Activated T-cell treated with anti-CD3 and anti-CD28 coated beads, Interleukin-2, amount 50 U/mL, for 72 hours (primary cell): ENCODE measurements around the gene TXNRD1. TPM values are rescaled to one million over a fixed set of nuclear protein-coding genes. Genes with fewer than 3 reads are reported as not detected.

ENCODE experiments used
- ATAC-seq, 2 donors: fragments of 150-1000 bp; cut with Tn5 transposase; replicated peaks in 1 of 2; 2 replicates each; pipeline ENCODE4 v1.10.0; 2021; ENCODE audit warnings: moderate library complexity in 2 of 2, mild to moderate bottlenecking in 1 of 2
- DNase-seq, 2 donors: peaks; one replicate each; pipeline ENCODE4 v3.0.0; 2021 to 2022; ENCODE audit warnings: mixed read lengths in 1 of 2
- H3K27ac Mint-ChIP-seq: one replicate; pipeline ENCODE4 v1.8.0; 2022; ENCODE audit warnings: mild to moderate bottlenecking, moderate library complexity, mixed read lengths
- H3K27me3 Mint-ChIP-seq: one replicate; pipeline ENCODE4 v1.8.0; 2022; ENCODE audit warnings: low read depth, mixed read lengths
- H3K36me3 Mint-ChIP-seq, 2 donors: one replicate each; pipeline ENCODE4 v1.8.0; 2022; ENCODE audit warnings: mixed read lengths in 2 of 2, mild to moderate bottlenecking in 1 of 2; ENCODE audit not compliant: insufficient read depth in 2 of 2
- H3K4me1 Mint-ChIP-seq: one replicate; pipeline ENCODE4 v1.8.0; 2022; ENCODE audit warnings: low read depth, mixed read lengths
- H3K4me3 Mint-ChIP-seq, 2 donors: one replicate each; pipeline ENCODE4 v1.8.0; 2022; ENCODE audit warnings: mild to moderate bottlenecking in 2 of 2, mixed read lengths in 2 of 2, moderate library complexity in 2 of 2
- H3K9me3 Mint-ChIP-seq, 2 donors: one replicate each; pipeline ENCODE4 v1.8.0; 2022; ENCODE audit warnings: mixed read lengths in 2 of 2
- total RNA-seq, 2 donors: library from RNA; stranded (reverse); gene quantifications; one replicate each; pipeline ENCODE4 v1.2.3, GENCODE V29; 2022

TXNRD1 gene
- total RNA-seq, 2 donors from 2014 or later, result 83.8 to 89.4 TPM

GRCh38 chr12:104294927-104295668 is 79.5 kb downstream of the TXNRD1 start:
- H3K27ac Mint-ChIP-seq, result peak overlapping the region; percentile 14
- no peaks in the 10 kb centered on the region for H3K27me3 Mint-ChIP-seq
- H3K4me3 Mint-ChIP-seq, result no peak overlapping the region
- DNase-seq (no peak), ATAC-seq (peak in 1 of 2 donors; percentile 16)
- peaks cover 64% of the 10 kb centered on the region for H3K4me1 Mint-ChIP-seq
- H3K9me3 Mint-ChIP-seq, result no peaks in the 10 kb centered on the region
- peaks cover 11 to 54% of the 10 kb centered on the region in 2 donors for H3K36me3 Mint-ChIP-seq

DNA sequence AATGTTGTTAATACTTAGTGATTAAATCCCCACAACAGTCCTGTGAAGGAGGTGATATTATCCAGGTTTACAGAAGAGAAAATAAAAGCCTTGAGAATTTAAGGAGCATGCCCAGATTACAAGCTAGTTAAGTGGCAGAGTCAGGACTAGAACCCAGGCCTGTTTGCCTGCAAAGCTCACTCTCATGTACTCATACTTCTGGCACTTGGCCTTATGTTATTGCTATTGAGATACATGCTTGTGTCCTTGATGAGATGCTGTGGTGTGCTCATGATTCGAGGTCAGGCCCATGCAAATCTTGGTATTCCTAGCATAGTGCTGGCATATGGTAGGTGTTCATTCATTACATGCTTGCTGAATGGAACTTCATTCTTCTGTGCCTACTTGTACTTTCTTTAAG is 80.4 kb downstream of the TXNRD1 start:
- Mint-ChIP-seq H3K27ac (peak overlapping the region; percentile 14), H3K4me1 (peaks cover 64% of the 10 kb centered on the region), H3K9me3 (no peaks in the 10 kb centered on the region), H3K27me3 (no peaks in the 10 kb centered on the region), H3K4me3 (no peak overlapping the region), H3K36me3 (peaks cover 12 to 50% of the 10 kb centered on the region in 2 donors)
- no peak for ATAC-seq
- DNase-seq, result no peak

DNA sequence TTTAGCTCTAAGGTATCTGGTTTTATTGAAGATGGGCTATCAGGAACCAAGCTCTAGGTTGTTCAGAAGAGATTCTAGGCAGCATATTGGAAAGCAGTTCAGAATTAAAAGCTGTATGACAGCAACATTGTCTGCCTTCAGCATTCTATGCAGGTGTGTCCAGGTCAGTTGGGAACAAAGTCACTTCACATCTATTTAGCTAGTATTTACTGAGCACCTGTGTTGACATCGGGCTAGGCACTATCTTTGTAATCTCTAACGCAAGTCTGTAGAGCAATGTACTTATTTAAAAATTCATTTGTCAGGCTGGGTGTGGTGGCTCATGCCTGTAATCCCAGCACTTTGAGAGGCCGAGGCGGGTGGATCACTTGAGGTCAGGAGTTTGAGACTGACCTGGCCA is 81.1 kb downstream of the TXNRD1 start:
- peaks cover 67% of the 10 kb centered on the region for H3K4me1 Mint-ChIP-seq
- H3K4me3 Mint-ChIP-seq, result no peak overlapping the region
- H3K9me3 Mint-ChIP-seq, result no peaks in the 10 kb centered on the region
- H3K36me3 Mint-ChIP-seq, result peaks cover 12 to 47% of the 10 kb centered on the region in 2 donors
- ATAC-seq, result no peak
- no peaks in the 10 kb centered on the region for H3K27me3 Mint-ChIP-seq
- DNase-seq, result no peak
- H3K27ac Mint-ChIP-seq, result no peak overlapping the region

DNA sequence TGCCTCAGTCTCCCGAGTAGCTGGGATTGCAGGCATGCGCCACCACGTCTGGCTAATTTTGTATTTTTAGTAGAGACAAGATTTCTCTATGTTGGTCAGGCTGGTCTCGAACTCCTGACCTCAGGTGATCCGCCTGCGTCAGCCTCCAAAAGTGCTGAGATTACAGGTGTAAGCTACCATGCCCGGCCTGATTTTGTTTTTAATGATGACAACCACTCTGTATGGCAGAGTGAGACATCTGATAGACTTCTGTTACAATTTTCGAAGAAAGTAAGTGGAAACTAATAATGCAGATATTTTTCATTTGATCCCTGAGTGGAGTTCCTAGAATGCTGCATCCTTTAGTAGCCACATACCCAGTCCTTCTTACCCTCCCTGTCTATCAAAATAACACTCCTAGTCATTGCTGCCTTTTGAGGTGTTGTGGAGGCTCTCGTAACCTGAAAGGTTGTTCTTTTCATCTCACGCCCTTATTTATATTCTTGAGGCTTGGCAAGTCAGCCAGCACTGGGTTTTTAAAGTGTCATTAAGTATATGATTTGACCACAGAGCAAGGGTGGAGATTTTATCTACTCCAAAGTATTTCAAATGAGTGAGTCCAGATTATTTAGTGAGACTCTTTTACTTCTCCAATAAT is 82.0 kb downstream of the TXNRD1 start:
- Mint-ChIP-seq H3K4me3 (no peak overlapping the region), H3K9me3 (no peaks in the 10 kb centered on the region), H3K27ac (peak overlapping the region; percentile 33), H3K27me3 (no peaks in the 10 kb centered on the region), H3K36me3 (peaks cover 9 to 40% of the 10 kb centered on the region in 2 donors), H3K4me1 (peaks cover 71% of the 10 kb centered on the region)
- ATAC-seq (peak in 1 of 2 donors; percentile 29), DNase-seq (no peak)

- DNase-seq, result no peak
- Mint-ChIP-seq H3K27me3 (no peaks in the 10 kb centered on the region), H3K27ac (no peak overlapping the region), H3K4me3 (no peak overlapping the region), H3K4me1 (peaks cover 77% of the 10 kb centered on the region), H3K9me3 (no peaks in the 10 kb centered on the region), H3K36me3 (peaks cover 12 to 35% of the 10 kb centered on the region in 2 donors)
- ATAC-seq, result no peak
These were observed 84.4 kb downstream of the TXNRD1 start for GRCh38 chr12:104299842-104300481.

DNA sequence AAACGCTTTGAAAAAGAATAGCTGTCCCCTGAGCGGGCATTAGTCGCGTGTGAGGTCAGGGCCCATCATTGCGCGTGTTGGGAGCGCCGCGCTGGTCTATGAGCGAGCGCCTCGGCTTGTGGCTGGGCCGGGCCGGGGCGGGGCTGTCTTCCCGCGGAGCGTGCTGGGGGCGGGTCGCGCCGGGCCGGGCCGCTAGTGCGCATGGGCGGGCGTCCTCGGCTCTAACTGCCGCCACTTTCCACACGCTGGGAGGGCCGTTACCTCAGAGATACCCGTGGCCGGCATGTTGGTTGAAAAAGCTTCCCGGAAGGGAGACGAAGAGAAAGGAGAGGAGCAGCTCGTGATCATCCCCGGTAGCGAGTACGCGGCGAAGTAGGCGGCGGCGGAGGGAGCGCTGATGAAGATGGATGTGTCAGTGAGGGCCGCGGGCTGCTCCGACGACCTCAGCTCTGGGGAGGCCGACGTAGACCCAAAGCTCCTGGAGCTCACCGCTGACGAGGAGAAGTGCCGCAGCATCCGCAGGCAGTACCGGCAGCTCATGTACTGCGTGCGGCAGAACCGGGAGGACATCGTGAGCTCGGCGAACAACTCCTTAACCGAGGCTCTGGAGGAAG is 88.1 kb downstream of the TXNRD1 start, which contains the start of gene EID3:
Gene EID3 (plus strand): TSS at position 202 of the 614 bp plus-strand sequence. CDS start 196 bp downstream, at position 398.
- peak; percentile 97 to 98 for ATAC-seq
- Mint-ChIP-seq H3K36me3 (peaks cover 6 to 21% of the 10 kb centered on the region in 2 donors), H3K4me3 (peak within 1 kb of the TSS; percentile 85 to 93), H3K9me3 (no peaks in the 10 kb centered on the region), H3K4me1 (peaks cover 77% of the 10 kb centered on the region), H3K27ac (peak within 1 kb of the TSS; percentile 83), H3K27me3 (no peaks in the 10 kb centered on the region)
- DNase-seq, result peak; percentile 92 to 93

- Mint-ChIP-seq H3K4me3 (peak overlapping the region; percentile 85 to 93), H3K36me3 (peaks cover 6 to 21% of the 10 kb centered on the region in 2 donors), H3K27ac (peak overlapping the region; percentile 83), H3K4me1 (peaks cover 77% of the 10 kb centered on the region), H3K9me3 (no peaks in the 10 kb centered on the region), H3K27me3 (no peaks in the 10 kb centered on the region)
- ATAC-seq (no peak), DNase-seq (no peak)
These were observed 88.9 kb downstream of the TXNRD1 start for GRCh38 chr12:104304261-104305009.

- Mint-ChIP-seq H3K4me1 (peaks cover 68% of the 10 kb centered on the region), H3K9me3 (no peaks in the 10 kb centered on the region), H3K27ac (no peak overlapping the region), H3K27me3 (no peaks in the 10 kb centered on the region), H3K36me3 (peaks cover 4 to 22% of the 10 kb centered on the region in 2 donors), H3K4me3 (peak overlapping the region; percentile 85 to 93)
- ATAC-seq (no peak), DNase-seq (no peak)
These were observed 89.8 kb downstream of the TXNRD1 start for GRCh38 chr12:104305349-104305748.

- H3K27ac Mint-ChIP-seq, result no peak overlapping the region
- H3K27me3 Mint-ChIP-seq, result no peaks in the 10 kb centered on the region
- peaks cover 59% of the 10 kb centered on the region for H3K4me1 Mint-ChIP-seq
- ATAC-seq, result no peak
- no peaks in the 10 kb centered on the region for H3K9me3 Mint-ChIP-seq
- no peak overlapping the region for H3K4me3 Mint-ChIP-seq
- no peak for DNase-seq
- H3K36me3 Mint-ChIP-seq, result peaks cover 6 to 25% of the 10 kb centered on the region in 2 donors
These were observed 90.8 kb downstream of the TXNRD1 start for GRCh38 chr12:104306376-104306775.

- H3K9me3 Mint-ChIP-seq, result no peaks in the 10 kb centered on the region
- no peaks in the 10 kb centered on the region for H3K27me3 Mint-ChIP-seq
- DNase-seq (no peak), ATAC-seq (no peak)
- H3K4me3 Mint-ChIP-seq, result no peak overlapping the region
- peaks cover 52% of the 10 kb centered on the region for H3K4me1 Mint-ChIP-seq
- peaks cover 6 to 28% of the 10 kb centered on the region in 2 donors for H3K36me3 Mint-ChIP-seq
- H3K27ac Mint-ChIP-seq, result peak overlapping the region; percentile 26
These were observed 91.5 kb downstream of the TXNRD1 start for GRCh38 chr12:104306943-104307654.

DNA sequence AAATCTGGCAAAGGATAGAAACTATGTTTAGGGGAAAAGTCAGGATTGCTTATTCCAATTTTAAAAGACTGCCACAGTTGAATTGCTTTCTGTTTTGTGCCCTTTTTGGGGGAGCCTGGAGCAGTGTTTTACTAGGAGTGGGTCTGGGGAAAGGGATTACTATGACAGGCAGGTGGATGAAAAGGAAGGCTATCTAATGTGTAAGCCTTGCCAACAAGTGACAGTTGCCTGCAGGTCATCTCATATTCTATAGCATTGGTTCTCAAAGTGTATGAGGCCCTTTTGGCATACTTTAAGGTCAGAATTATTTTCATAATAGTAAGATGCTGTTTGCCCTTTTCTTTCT is 92.0 kb downstream of the TXNRD1 start:
- Mint-ChIP-seq H3K9me3 (no peaks in the 10 kb centered on the region), H3K4me3 (no peak overlapping the region), H3K4me1 (peaks cover 48% of the 10 kb centered on the region), H3K27me3 (no peaks in the 10 kb centered on the region), H3K36me3 (peaks cover 6 to 28% of the 10 kb centered on the region in 2 donors), H3K27ac (no peak overlapping the region)
- DNase-seq (no peak), ATAC-seq (no peak)

DNA sequence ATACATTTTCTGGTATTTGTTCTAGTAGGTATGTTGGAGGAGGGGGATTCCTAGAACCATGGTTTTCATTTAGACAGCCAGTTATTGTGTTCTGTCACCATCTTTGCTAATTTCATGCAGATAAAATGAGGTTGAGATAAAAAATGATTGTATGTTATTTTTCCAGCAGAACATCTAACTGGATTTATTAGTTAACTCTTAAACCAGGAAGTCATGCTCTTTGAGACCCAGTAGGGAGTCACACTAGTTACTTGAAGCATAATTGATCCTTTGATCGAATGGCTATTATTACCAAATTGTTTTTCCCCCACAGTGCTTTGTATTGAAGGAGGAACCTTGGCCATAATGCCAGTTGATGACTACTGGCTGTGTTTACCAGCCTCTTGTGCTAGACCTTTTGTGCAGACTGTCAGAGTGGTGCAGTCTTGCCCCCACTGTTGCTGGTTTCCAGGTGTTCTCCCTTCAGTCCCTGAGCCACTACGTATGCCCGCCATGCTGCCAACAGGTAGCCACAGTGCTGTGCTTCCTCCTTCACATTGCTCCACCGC is 93.9 kb downstream of the TXNRD1 start:
- Mint-ChIP-seq H3K27ac (no peak overlapping the region), H3K4me3 (no peak overlapping the region), H3K9me3 (no peaks in the 10 kb centered on the region), H3K27me3 (no peaks in the 10 kb centered on the region), H3K36me3 (peaks cover 2 to 25% of the 10 kb centered on the region in 2 donors), H3K4me1 (peaks cover 29% of the 10 kb centered on the region)
- ATAC-seq (no peak), DNase-seq (no peak)
